NT2/D1 (cell line): Measurements from ENCODE around the gene HIP1.

ENCODE experiments used
- SUZ12 ChIP-seq: IDR thresholded peaks from 2 replicates; pipeline ENCODE4 v1.6.1; 2011; ENCODE audit not compliant: insufficient read length, insufficient read depth; ENCODE audit errors: extremely low read depth
- YY1 ChIP-seq: IDR thresholded peaks from 2 replicates; pipeline ENCODE4 v1.6.1; 2011; ENCODE audit not compliant: insufficient read length, insufficient read depth
- ZNF274 ChIP-seq: IDR thresholded peaks from 2 replicates; pipeline ENCODE4 v1.6.1; 2011; ENCODE audit warnings: mild to moderate bottlenecking, low read depth, low read length

DNA sequence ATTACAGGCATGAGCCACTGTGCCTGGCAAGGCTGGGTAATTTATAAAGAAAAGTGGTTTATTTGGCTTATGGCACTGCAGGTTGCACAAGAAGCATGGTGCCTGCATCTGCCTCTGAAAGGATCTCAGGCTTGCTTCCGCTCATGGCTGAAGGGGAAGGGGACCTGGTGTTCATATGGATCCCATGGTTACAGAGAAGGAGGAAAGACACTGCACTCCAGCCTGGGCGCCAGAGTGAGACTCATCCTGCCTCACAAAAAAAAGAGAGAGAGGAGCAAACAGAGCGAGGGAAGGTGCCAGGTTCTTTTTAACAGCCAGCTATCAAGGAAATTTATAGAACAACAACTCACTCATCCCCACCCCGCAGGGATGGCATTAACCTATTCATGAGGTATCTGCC, 36.2 kb downstream of the HIP1 start:
- no peak for TF ChIP-seq SUZ12
- no peak for TF ChIP-seq ZNF274
- no peak for TF ChIP-seq YY1
